ENCODE results near the gene NFIB.

Gene NFIB

GRCh38 chr9:14269916-14270315 is 44.0 kb downstream of the NFIB start:
- no peak overlapping the region for H3K4me3 ChIP-seq (ENCODE audit: low read depth, low read length)
- ChIA-PET POLR2A (no interaction called here), CTCF (no interaction called here)
- TF ChIP-seq CTCF (IDR thresholded peaks at IDR 0.05; ENCODE audit: insufficient read depth, low read length, missing control alignments), result no peak
- no peak for DNase-seq (ENCODE audit: low read depth, low spot score)

GRCh38 chr9:14263707-14264483 is 50.0 kb downstream of the NFIB start:
- CTCF ChIA-PET, result no interaction called here
- POLR2A ChIA-PET, result no interaction called here
- TF ChIP-seq CTCF (IDR thresholded peaks at IDR 0.05; ENCODE audit: insufficient read depth, low read length, missing control alignments), result no peak
- H3K4me3 ChIP-seq (ENCODE audit: low read depth, low read length), result no peak overlapping the region
- DNase-seq (ENCODE audit: low read depth, low spot score), result no peak

- POLR2A ChIA-PET, result no interaction called here
- TF ChIP-seq CTCF (IDR thresholded peaks at IDR 0.05; ENCODE audit: insufficient read depth, low read length, missing control alignments), result no peak
- no peak for DNase-seq (ENCODE audit: low read depth, low spot score)
- no peak overlapping the region for H3K4me3 ChIP-seq (ENCODE audit: low read depth, low read length)
- CTCF ChIA-PET, result no interaction called here
Observed at GRCh38 chr9:14262827-14263226, 51.1 kb downstream of the NFIB start.

- H3K4me3 ChIP-seq (ENCODE audit: low read depth, low read length), result no peak overlapping the region
- ChIA-PET CTCF (no interaction called here), POLR2A (no interaction called here)
- no peak for TF ChIP-seq CTCF (IDR thresholded peaks at IDR 0.05; ENCODE audit: insufficient read depth, low read length, missing control alignments)
- DNase-seq (ENCODE audit: low read depth, low spot score), result no peak
Observed at GRCh38 chr9:14261616-14262015, 52.3 kb downstream of the NFIB start.

- CTCF ChIA-PET, result no interaction called here
- POLR2A ChIA-PET, result no interaction called here
- TF ChIP-seq CTCF (IDR thresholded peaks at IDR 0.05; ENCODE audit: insufficient read depth, low read length, missing control alignments), result no peak
- DNase-seq (ENCODE audit: low read depth, low spot score), result no peak
- no peak overlapping the region for H3K4me3 ChIP-seq (ENCODE audit: low read depth, low read length)
Observed at GRCh38 chr9:14260101-14260500, 53.8 kb downstream of the NFIB start.

GRCh38 chr9:14258660-14259239 is 55.2 kb downstream of the NFIB start:
- POLR2A ChIA-PET, result no interaction called here
- no peak overlapping the region for H3K4me3 ChIP-seq (ENCODE audit: low read depth, low read length)
- CTCF ChIA-PET, result no interaction called here
- no peak for TF ChIP-seq CTCF (IDR thresholded peaks at IDR 0.05; ENCODE audit: insufficient read depth, low read length, missing control alignments)
- no peak for DNase-seq (ENCODE audit: low read depth, low spot score)

Measured in AG04449 (cell line).